Measurements from ENCODE around the gene SUGCT.

Gene SUGCT

GRCh38 chr7:40909346-40909980 is 774.7 kb downstream of the SUGCT start:
- no peak for DNase-seq (ENCODE audit: low read depth)
- no peak for TF ChIP-seq CTCF (IDR thresholded peaks at IDR 0.05; ENCODE audit: control insufficient read depth, extremely low read depth, insufficient read depth)
- H3K4me3 ChIP-seq (ENCODE audit: low read depth, low read length) = no peak overlapping the region

Measured in LNCaP clone FGC (cell line).